ENCODE results near the gene SMARCB1.

SMARCB1 gene

GRCh38 chr22:23829845-23830372, 43.1 kb downstream of the SMARCB1 start:
- ATAC-seq: peak; percentile 64
- TF ChIP-seq ARNTL (CRISPR knock-in tag; IDR thresholded peaks at IDR 0.05; ENCODE audit: borderline replicate concordance, low read depth) (no peak), ZNF70 (CRISPR knock-in tag; IDR thresholded peaks at IDR 0.05) (peak; percentile 86), ESRRG (CRISPR knock-in tag; IDR thresholded peaks at IDR 0.05) (no peak), BACH2 (CRISPR knock-in tag; IDR thresholded peaks at IDR 0.05; ENCODE audit: borderline replicate concordance) (no peak), ZNF565 (CRISPR knock-in tag; conservative IDR thresholded peaks at IDR 0.05; ENCODE audit: low read depth) (no peak), ZNF8 (CRISPR knock-in tag; IDR thresholded peaks at IDR 0.05) (peak; percentile 100), CREB5 (CRISPR knock-in tag; IDR thresholded peaks at IDR 0.05; ENCODE audit: low read depth) (no peak), ZFP3 (CRISPR knock-in tag; IDR thresholded peaks at IDR 0.05) (peak; percentile 88), CSDC2 (CRISPR knock-in tag; IDR thresholded peaks at IDR 0.05) (0 out of 2 replicates have a peak, but pooled peaks have one; percentile 21), TSHZ2 (CRISPR knock-in tag; IDR thresholded peaks at IDR 0.05) (no peak), ISL1 (CRISPR knock-in tag; IDR thresholded peaks at IDR 0.05) (no peak)
- TF ChIP-seq, protein P1, sequence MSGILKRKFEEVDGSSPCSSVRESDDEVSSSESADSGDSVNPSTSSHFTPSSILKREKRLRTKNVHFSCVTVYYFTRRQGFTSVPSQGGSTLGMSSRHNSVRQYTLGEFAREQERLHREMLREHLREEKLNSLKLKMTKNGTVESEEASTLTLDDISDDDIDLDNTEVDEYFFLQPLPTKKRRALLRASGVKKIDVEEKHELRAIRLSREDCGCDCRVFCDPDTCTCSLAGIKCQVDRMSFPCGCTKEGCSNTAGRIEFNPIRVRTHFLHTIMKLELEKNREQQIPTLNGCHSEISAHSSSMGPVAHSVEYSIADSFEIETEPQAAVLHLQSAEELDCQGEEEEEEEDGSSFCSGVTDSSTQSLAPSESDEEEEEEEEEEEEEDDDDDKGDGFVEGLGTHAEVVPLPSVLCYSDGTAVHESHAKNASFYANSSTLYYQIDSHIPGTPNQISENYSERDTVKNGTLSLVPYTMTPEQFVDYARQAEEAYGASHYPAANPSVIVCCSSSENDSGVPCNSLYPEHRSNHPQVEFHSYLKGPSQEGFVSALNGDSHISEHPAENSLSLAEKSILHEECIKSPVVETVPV (CRISPR knock-in tag; IDR thresholded peaks at IDR 0.05): no peak
- TF ChIP-seq, protein P2, sequence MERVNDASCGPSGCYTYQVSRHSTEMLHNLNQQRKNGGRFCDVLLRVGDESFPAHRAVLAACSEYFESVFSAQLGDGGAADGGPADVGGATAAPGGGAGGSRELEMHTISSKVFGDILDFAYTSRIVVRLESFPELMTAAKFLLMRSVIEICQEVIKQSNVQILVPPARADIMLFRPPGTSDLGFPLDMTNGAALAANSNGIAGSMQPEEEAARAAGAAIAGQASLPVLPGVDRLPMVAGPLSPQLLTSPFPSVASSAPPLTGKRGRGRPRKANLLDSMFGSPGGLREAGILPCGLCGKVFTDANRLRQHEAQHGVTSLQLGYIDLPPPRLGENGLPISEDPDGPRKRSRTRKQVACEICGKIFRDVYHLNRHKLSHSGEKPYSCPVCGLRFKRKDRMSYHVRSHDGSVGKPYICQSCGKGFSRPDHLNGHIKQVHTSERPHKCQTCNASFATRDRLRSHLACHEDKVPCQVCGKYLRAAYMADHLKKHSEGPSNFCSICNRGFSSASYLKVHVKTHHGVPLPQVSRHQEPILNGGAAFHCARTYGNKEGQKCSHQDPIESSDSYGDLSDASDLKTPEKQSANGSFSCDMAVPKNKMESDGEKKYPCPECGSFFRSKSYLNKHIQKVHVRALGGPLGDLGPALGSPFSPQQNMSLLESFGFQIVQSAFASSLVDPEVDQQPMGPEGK (CRISPR knock-in tag; IDR thresholded peaks at IDR 0.05; ENCODE audit: borderline replicate concordance): no peak
- TF ChIP-seq, protein P3, sequence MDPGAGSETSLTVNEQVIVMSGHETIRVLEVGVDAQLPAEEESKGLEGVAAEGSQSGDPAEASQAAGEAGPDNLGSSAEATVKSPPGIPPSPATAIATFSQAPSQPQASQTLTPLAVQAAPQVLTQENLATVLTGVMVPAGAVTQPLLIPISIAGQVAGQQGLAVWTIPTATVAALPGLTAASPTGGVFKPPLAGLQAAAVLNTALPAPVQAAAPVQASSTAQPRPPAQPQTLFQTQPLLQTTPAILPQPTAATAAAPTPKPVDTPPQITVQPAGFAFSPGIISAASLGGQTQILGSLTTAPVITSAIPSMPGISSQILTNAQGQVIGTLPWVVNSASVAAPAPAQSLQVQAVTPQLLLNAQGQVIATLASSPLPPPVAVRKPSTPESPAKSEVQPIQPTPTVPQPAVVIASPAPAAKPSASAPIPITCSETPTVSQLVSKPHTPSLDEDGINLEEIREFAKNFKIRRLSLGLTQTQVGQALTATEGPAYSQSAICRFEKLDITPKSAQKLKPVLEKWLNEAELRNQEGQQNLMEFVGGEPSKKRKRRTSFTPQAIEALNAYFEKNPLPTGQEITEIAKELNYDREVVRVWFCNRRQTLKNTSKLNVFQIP (CRISPR knock-in tag; IDR thresholded peaks at IDR 0.05; ENCODE audit: borderline replicate concordance, low read depth): no peak

DNA sequence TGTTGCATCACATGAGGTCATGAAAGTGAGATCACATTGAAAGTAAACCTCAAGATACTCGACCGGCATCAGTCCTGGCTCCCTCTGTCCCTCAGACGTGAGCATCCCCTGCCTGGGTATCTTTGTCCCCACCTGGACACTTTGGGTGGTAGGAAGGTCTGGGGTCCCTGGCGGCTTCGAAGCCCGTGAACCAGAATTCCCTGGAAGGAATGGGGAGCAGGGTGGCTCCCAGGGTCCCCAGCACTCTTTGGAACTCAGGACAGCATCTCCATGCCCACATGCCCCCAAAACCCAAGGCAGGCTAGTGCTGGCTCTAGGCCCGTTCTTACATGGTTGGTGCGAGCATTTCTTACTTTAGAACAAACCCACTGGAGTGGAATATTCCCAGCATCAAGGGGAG, 44.5 kb downstream of the SMARCB1 start:
- TF ChIP-seq RARB (CRISPR knock-in tag; IDR thresholded peaks at IDR 0.05) (no peak), ZNF565 (CRISPR knock-in tag; conservative IDR thresholded peaks at IDR 0.05; ENCODE audit: low read depth) (no peak), ZNF8 (CRISPR knock-in tag; IDR thresholded peaks at IDR 0.05) (no peak), PPARA (CRISPR knock-in tag; IDR thresholded peaks at IDR 0.05; ENCODE audit: borderline replicate concordance) (no peak), TSHZ2 (CRISPR knock-in tag; IDR thresholded peaks at IDR 0.05) (no peak)
- no peak for ATAC-seq

- no peak for ATAC-seq
- TF ChIP-seq TCF4 (CRISPR knock-in tag; IDR thresholded peaks at IDR 0.05; ENCODE audit: borderline replicate concordance): no peak
- no peak for TF ChIP-seq CREB5 (CRISPR knock-in tag; IDR thresholded peaks at IDR 0.05; ENCODE audit: low read depth)
- TF ChIP-seq, protein P1 (CRISPR knock-in tag; IDR thresholded peaks at IDR 0.05): no peak
- TF ChIP-seq SNAI2 (CRISPR knock-in tag; IDR thresholded peaks at IDR 0.05): no peak
- no peak for TF ChIP-seq ZNF70 (CRISPR knock-in tag; IDR thresholded peaks at IDR 0.05)
- TF ChIP-seq TSHZ2 (CRISPR knock-in tag; IDR thresholded peaks at IDR 0.05): no peak
These were observed 45.0 kb downstream of the SMARCB1 start for GRCh38 chr22:23831781-23832180.
